ENCODE results near the gene CSTF1.

DNA sequence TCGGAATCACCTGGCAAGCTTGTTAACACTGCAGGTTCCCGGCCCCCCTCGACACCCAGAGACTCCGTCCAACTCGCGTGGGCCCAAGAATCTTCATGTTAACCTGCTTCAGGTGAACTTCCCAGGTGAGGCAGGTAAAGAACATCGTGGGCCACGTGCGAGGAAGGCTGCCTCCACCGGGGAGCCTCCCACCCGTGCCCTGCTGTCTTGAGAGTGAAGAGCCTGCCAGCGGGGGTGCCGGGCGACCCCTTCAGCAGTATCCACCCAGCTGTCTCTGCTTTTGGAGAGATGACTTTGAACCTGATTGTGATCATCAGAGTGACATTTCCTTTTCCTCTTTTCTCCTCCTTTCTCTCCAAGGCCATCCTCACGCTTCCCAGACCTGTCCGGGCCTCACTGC is 53.1 kb downstream of the CSTF1 start:
- TF ChIP-seq, protein P1, sequence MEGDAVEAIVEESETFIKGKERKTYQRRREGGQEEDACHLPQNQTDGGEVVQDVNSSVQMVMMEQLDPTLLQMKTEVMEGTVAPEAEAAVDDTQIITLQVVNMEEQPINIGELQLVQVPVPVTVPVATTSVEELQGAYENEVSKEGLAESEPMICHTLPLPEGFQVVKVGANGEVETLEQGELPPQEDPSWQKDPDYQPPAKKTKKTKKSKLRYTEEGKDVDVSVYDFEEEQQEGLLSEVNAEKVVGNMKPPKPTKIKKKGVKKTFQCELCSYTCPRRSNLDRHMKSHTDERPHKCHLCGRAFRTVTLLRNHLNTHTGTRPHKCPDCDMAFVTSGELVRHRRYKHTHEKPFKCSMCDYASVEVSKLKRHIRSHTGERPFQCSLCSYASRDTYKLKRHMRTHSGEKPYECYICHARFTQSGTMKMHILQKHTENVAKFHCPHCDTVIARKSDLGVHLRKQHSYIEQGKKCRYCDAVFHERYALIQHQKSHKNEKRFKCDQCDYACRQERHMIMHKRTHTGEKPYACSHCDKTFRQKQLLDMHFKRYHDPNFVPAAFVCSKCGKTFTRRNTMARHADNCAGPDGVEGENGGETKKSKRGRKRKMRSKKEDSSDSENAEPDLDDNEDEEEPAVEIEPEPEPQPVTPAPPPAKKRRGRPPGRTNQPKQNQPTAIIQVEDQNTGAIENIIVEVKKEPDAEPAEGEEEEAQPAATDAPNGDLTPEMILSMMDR (IDR thresholded peaks at IDR 0.05; ENCODE audit: low read depth, low read length) = no peak
- TF ChIP-seq EZH2phosphoT487 (IDR thresholded peaks at IDR 0.05; ENCODE audit: low read depth) = no peak

All from OCI-LY3 (cell line).